NCI-H2029 (cell line): ENCODE results near the gene DAB2IP.

Experiments used
- DNase-seq: peaks from one replicate; lab custom pipeline; 2025; lab: John Stamatoyannopoulos, UW

The DAB2IP gene

GRCh38 chr9:121763561-121764370, 112.3 kb downstream of the DAB2IP start:
- no peak for DNase-seq

- no peak for DNase-seq
Observed at GRCh38 chr9:121764371-121764730, 112.9 kb downstream of the DAB2IP start.

- no peak for DNase-seq
Observed at GRCh38 chr9:121765021-121765950, 113.9 kb downstream of the DAB2IP start.

GRCh38 chr9:121766081-121766683, 114.7 kb downstream of the DAB2IP start:
- no peak for DNase-seq

- no peak for DNase-seq
Observed at GRCh38 chr9:121767171-121767769, 115.8 kb downstream of the DAB2IP start.

GRCh38 chr9:121768416-121769015, 117.1 kb downstream of the DAB2IP start:
- DNase-seq, result no peak

- no peak for DNase-seq
Observed at GRCh38 chr9:121769939-121770338, 118.5 kb downstream of the DAB2IP start.

DNA sequence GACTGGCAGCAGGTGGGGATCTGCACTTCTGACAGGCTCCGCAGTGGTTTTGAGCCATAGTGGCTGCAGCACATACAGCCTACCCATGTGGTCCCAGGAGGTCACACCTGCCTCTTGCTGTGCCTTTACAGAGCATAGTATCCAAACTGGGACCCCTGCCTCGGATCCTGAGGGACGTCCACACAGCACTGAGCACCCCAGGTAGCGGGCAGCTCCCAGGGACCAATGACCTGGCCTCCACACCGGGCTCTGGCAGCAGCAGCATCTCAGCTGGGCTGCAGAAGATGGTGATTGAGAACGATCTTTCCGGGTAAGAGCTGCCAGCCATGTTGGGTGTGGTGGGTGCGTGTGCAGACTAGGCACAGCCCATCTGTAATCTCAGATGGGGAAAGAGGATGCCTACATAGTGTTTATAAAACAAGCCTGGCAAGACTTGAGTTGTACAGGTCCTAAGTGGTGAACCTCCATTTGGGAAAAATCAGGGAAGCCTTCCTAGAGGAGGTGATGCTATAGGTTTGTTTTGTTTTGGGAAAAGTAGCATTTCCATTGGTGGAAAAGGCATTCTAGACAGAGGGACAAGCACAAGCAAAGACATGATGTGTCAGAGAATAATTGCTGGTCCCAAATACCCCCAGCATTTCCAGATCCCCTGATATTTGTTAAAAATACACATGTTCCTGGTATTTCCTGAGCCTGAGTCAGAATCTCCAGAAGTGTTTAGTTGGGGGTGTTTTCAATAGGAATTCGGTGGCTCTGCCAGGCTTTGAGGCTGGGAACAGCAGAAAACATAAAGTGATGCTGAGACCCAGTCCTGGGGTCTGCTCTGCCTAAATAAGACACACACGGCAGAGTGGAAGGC, 119.2 kb downstream of the DAB2IP start:
- no peak for DNase-seq

GRCh38 chr9:121771418-121771817, 120.0 kb downstream of the DAB2IP start:
- DNase-seq, result no peak

DNA sequence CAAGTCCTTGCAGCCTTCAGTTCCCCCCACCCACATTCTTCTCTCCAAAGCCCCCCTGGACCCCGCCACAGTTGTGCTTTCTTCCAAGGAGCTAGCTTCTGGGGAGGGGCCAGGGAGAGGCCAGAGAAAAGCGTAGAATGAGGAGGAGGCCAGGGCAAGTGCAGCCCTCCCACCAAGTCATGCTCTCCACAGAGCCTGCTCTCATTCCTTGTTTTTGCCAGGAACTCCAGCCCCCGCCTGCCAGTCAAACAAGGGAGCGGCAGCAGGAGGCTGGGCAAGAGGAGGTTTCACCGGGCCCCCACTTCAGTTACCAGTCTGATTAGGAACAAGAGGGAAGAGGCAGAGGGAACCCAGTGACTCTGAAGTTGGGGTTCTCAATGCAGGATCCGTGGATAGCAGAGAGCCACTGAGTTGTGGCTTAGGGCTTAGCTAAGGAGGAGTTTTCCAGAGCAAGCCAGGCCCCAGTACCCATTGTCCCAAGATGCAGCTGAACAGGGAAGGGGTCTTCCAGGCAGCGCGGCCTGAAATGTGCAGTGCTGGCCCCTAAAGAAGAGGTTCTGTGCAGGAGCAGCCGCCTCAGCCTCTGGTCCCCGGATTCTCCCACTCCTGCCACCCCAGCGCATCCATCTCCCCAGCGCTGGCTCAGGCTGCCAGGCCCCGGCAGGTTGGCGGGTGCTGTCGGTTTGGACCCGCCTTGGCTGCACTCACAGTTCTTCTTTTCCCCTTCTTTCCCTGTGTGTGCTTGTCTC, 120.6 kb downstream of the DAB2IP start:
- DNase-seq, result no peak

- DNase-seq, result no peak
Observed at GRCh38 chr9:121772600-121773285, 121.3 kb downstream of the DAB2IP start.

- no peak for DNase-seq
Observed at GRCh38 chr9:121773286-121773953, 122.0 kb downstream of the DAB2IP start.

DNA sequence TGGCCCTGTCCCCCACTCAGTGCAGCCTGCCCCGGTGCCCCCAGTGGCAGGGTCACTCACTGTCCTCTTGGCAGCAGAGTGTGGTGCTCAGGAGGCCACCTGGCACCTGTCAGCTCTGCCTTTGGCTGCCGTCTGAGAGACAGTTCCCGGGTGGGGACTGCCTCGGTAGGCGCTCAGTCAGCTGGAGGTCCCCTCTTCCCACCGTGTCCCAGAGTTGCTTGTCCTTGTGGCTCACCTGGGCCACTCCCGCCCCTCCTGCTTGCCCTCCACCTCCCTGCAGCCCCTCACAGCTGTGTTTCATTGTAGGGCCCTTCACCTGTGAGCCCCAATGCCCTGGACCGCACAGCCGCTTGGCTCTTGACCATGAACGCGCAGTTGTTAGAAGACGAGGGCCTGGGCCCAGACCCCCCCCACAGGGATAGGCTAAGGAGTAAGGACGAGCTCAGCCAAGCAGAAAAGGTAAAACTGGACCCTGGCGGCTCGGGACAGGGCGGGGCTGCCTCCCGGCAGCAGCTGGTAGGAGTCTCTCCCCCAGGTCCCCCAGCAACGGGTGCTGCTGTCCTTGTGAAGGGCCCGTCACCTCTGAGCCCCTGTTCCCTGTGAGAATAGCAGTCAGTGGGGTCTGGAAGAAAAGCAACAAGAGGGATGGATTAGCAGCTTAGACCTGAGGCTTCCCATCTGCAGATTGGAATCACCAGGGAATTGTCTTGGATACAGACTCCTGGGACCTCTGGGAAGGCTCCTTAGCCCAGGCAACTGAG, 122.7 kb downstream of the DAB2IP start:
- no peak for DNase-seq

DNA sequence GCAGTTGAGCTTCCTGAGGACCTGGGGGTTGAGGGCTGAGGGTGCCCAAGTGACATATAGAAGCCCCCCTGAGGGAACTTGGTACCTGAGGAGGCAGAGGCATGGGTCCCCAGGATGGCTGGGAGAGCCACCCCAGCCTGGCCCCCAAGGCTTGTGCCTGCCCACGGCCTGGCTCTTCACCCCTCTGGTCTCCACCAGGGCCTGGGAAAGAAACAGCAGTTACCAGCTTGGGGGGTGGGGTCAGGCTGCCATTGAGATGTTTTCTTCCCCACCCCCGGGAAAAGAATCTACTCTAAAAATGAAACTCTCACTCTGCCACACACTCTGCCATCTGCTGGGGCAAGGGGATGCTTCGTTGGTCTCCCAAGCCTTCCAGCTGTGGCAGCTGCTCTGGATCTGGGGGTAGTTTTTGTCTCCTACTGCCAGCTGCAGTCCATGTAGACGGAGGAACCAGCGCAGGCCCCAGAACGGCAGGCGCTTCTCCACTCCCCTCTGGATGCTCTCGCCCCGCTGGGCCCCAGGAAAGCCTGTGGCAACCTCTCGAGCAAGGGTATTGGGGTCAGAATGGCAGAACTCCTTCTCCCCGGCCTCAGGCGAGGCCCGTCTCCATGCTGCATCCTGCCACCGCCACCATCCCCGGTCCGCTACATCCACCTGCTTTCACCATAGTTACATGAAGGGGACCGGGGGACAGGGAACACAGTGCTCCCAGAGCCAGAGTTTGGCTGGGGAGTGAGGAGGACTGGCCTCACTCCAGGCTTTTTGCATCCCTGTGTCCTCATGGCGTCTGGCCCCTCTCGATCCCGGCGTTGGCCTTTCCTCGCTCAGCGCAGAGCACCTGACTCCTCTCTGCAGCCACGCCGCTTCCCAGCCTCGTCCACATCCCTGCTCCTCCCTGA, 123.5 kb downstream of the DAB2IP start:
- no peak for DNase-seq

DNA sequence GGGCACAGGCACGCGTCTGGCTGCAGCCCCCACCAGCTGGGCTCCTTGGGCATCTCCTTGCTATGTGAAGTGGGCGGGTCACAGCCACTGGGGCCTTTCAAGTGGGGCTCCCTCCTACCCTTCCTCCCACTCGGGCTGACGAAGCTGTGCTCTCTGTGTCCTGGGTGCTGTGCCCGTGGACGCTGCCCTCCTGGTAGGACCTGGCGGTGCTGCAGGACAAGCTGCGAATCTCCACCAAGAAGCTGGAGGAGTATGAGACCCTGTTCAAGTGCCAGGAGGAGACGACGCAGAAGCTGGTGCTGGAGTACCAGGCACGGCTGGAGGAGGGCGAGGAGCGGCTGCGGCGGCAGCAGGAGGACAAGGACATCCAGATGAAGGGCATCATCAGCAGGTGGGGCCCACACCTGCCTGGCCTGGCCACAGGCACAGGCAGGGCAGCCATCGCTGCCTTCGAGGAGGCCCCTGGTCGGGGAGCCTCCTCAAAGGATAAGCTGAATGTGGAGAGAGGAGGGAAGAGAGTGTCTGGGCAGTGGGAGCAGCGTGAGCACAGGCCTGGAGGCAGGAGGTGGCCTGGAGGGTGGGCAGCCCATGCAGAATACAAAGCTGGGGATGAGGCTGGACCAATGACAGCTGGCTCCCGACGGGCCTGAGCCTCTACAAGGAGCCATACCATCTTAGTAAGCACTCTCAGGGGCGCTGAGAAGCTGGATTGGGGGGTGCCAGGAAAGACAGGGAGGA, 124.7 kb downstream of the DAB2IP start:
- no peak for DNase-seq
